Measurements from ENCODE around the gene CASP3. TPM values are rescaled to one million over a fixed set of nuclear protein-coding genes. Genes with fewer than 3 reads are reported as not detected.

CASP3 gene
- total and polyA plus RNA-seq, 9 of the 15 experiments (the other 6 are each of a cell fraction or from before 2014, with no cell fraction given) = 17.6 to 40.1 (median 31.8) TPM

DNA sequence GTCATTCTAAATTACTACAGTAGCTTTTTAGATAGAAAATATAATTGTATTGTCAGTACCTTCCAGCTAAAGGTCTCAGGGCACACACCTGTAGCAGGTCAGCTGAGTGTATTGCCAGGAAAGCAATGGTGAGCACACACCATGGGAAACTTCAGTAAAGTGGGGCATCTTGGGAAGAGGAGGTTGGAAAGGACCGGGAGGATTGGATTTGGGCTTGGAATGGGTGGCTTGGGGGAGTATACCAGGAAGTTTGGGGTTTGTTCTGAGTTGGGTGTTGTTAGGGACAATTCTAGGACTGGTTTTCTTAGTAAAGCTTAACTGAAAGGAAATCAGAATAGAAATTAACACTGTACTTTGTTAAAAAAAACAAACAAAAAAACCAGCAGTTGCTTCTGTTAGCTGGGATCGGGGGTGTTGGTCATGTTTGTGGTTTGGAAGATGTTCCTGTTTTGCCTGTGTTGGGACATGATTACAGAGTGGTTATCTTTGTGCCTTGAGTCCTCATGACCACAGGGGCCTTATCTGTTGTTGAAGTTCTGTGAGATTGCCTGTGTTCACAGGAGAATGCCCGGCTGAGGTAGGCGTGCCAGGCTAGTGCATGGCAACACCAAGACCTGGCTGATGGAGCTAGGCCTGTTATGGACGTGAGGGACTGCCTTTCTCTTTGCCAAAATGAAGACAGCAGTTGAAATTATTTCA, 35.4 kb upstream of the CASP3 start (continued):
- no peak for TF ChIP-seq ZNF785 (CRISPR knock-in tag; IDR thresholded peaks at IDR 0.05)

DNA sequence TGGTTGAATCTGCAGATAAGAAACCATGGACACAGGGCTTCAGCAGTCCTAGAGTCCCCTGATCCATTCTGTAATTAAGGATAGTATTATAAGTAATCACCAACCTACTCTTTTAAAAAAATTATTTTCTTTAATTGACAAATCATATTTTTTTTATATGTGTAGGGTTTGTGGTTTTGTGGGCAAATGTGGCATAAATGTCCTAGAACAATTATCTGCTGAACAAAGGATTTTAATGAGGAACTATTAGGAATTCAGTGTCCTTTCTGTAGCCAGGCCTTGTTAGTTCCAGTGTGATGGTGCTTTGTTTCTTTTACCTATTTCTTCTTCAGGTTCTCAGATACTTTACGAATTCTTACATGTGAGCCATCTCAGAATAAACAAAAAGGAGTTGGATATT, 32.7 kb upstream of the CASP3 start:
- no peaks in the 10 kb centered on the region for H3K27me3 ChIP-seq (ENCODE audit: control insufficient read depth in 2 of 2, insufficient read depth in 2 of 2, low read length in 2 of 2)
- H3K79me2 ChIP-seq (ENCODE audit: control insufficient read depth, insufficient read depth, low read length) = no peaks in the 10 kb centered on the region
- H3K36me3 ChIP-seq (ENCODE audit: control insufficient read depth, insufficient read depth, low read length) = no peaks in the 10 kb centered on the region; the same call in 2 of the 3 replicates
- H3K27ac ChIP-seq (ENCODE audit: extremely low read depth, low read depth, low read length) = no peak overlapping the region
- no TSS peak for BruUV-seq (replicated peaks)
- POLR2A ChIA-PET = no interaction called here
- intact Hi-C loops (cut with micrococcal nuclease) (no loop called here), in situ Hi-C loops (cut with MboI) (no loop called here)
- DNase-seq (ENCODE audit: extremely low read depth in 1 of 4, low spot score in 3 of 4) = no peak
- no peak overlapping the region for H3K4me2 ChIP-seq (ENCODE audit: insufficient read depth, low read length)
- 0 out of 2 replicates have a peak, but pooled peaks cover 3% of the 10 kb centered on the region for H3K9me3 ChIP-seq (replicated peaks; ENCODE audit: control insufficient read depth, insufficient read depth, low read depth, low read length)
- CTCF ChIA-PET (ENCODE audit: low intra/inter-chr PET ratio) = no interaction called here
- TF ChIP-seq ZC3H4 (CRISPR knock-in tag; IDR thresholded peaks at IDR 0.05; ENCODE audit: borderline replicate concordance) (no peak), ZNF395 (CRISPR knock-in tag; IDR thresholded peaks at IDR 0.05) (no peak), EHMT2 (IDR thresholded peaks at IDR 0.05) (no peak), GTF2B (IDR thresholded peaks at IDR 0.05; ENCODE audit: extremely low read depth, insufficient read length) (no peak), HNRNPLL (IDR thresholded peaks at IDR 0.05; ENCODE audit: low read depth, low read length, poor library complexity, severe bottlenecking) (no peak), MTA1 (IDR thresholded peaks at IDR 0.05; ENCODE audit: borderline replicate concordance) (no peak), CC2D1A (IDR thresholded peaks at IDR 0.05) (no peak), ZNF583 (CRISPR knock-in tag; IDR thresholded peaks at IDR 0.05) (no peak), C11orf30 (IDR thresholded peaks at IDR 0.05; ENCODE audit: low read depth) (no peak)
- TF ChIP-seq, protein P1, sequence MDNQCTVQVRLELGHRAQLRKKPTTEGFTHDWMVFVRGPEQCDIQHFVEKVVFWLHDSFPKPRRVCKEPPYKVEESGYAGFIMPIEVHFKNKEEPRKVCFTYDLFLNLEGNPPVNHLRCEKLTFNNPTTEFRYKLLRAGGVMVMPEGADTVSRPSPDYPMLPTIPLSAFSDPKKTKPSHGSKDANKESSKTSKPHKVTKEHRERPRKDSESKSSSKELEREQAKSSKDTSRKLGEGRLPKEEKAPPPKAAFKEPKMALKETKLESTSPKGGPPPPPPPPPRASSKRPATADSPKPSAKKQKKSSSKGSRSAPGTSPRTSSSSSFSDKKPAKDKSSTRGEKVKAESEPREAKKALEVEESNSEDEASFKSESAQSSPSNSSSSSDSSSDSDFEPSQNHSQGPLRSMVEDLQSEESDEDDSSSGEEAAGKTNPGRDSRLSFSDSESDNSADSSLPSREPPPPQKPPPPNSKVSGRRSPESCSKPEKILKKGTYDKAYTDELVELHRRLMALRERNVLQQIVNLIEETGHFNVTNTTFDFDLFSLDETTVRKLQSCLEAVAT (IDR thresholded peaks at IDR 0.05) = no peak
- H3K4me3 ChIP-seq = no peak overlapping the region
- peaks cover 5% of the 10 kb centered on the region for H3K9me1 ChIP-seq (ENCODE audit: control insufficient read depth, insufficient read depth, low read length)
- no peaks in the 10 kb centered on the region for H4K20me1 ChIP-seq (replicated peaks; ENCODE audit: control insufficient read depth, insufficient read depth, low read length)
- H3K9ac ChIP-seq (ENCODE audit: insufficient read depth in 1 of 2, low read depth in 2 of 2, low read length in 2 of 2) = no peak overlapping the region
- 100% methylated on average over 1 of the region's 1 CpG for WGBS (ENCODE audit: insufficient coverage, low coverage, missing lambda C conversion rate)
- H3K4me1 ChIP-seq (replicated peaks in 1 of 2; ENCODE audit: control insufficient read depth in 2 of 2, insufficient read depth in 2 of 2, low read length in 2 of 2) = peaks cover 13% of the 10 kb centered on the region in 2 experiments; a peak in 4 of 5 replicates
- H2AFZ ChIP-seq (ENCODE audit: low read depth, low read length) = no peak overlapping the region
- FAIRE-seq = no peak
- ATAC-seq = no peak
